Smooth muscle cell of the brain vasculature (primary cell): Measurements from ENCODE around the gene GATD1.

Experiments used
- DNase-seq: peaks from one replicate; pipeline ENCODE4 v3.0.0-alpha.2; 2012; ENCODE audit warnings: low read depth, low spot score

The GATD1 gene

DNA sequence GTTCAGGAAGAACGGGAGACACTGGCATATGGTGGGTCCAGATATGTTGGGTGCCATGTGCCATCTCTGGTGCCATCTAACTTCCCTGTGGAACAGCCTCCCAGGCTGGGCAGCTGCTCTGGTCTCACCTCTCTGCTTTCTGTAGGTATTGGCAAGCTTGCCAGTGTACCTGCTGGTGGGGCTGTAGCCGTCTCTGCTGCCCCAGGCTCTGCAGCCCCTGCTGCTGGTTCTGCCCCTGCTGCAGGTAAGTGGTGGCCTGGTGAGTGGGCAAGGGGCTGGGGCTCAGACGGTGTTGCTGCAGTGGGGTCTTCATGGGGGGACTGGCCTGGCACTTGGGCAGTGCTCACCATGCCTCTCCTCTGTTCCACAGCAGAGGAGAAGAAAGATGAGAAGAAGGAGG is 35.1 kb upstream of the GATD1 start:
- DNase-seq, result no peak

DNA sequence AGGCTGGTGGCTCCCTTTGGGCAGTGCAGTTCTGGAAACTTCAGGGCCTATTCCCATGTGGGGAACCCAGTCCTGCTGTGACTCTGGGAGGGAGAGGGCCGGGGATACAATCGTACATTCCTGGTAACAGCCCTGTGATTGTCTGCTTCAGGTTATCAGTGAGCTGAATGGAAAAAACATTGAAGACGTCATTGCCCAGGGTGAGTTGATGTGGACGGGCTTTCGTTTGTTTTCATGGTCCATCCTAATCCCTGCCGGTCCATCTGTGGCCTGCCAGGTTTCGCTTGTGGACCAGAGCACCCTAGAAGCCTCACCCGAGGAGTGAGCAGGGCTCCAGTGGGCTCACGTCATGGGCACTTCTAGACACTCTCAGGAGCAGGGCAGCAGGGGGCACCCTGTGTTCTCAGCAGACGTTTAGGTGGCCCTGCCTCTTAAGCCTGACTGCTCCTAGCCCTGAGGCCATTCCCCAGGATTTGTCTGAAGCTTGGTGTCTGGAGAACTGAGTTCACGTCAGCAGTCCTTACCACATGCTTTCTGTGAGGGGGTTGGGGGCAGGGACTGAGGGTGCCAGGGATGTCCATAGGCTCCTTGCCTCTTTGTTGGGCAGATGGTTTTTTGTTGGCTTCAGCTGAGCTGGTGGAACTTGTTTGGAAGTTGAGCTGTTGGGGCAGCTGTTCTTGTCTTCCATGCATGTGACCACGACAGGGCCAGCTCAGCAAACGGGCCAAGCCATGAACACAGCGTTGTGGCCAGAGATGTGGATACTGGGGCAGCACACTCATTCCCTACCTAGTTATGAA is 34.4 kb upstream of the GATD1 start:
- DNase-seq, result no peak

DNA sequence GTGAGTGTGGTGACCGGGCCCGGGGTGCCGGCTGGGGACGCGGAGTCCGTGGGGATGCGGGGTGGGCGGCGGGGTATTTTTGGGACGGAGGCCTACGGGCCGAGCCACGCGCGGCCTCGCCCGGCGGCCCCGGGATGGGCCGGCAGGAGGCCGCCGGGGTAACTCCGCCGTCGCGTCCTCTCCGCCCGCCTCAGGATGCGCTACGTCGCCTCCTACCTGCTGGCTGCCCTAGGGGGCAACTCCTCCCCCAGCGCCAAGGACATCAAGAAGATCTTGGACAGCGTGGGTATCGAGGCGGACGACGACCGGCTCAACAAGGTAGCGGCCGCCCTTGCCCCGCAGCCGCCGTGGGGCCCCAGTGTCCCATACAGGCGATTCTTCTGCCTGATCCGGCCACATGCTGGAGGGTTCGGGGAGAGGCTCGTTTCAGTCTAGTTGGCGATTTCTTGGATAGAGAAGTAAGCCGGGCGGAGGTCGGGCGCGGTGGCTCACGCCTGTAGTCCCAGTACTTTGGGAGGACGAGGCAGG is 32.8 kb upstream of the GATD1 start:
- no peak for DNase-seq

DNA sequence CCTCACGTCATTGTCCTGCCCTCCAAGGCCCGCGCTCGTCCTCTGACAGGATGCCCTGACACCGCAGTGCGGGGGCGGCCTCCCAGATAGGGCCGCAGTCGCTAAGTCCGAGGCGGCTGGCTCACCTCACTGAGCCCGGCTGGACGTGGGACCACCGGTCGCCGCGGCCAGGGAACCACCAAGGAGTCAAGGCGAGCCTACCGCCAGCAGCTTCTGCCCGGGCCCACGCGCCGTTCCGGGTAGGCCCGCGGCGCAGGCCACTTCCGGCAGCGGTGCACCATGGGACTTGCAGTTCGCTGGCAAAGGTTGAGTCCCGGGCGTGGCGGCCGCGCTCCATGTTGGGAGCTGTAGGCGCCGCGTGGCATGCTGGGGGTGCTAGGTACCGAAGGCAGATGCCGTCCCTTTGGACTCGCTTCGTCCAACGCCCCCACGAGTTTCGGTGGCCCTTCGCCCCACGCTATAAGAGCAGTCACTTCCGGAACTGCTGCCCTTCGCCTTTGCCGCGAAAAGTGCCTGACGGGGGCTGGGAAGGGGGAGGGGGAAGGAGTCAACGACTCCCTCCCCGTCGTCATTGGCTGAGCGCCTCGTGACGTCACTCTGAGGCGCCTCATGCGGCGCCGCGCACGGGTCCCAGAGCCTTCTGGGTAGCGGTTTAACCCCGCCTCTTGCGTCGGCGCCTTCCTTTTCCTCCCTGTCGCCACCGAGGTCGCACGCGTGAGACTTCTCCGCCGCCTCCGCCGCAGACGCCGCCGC is 32.2 kb upstream of the GATD1 start, which contains the start of gene RPLP2:
TSS of gene RPLP2 (plus strand) at position 681 of the 753 bp plus-strand sequence. CDS start 268 bp downstream, outside the sequence.
- peak; percentile 94 for DNase-seq

DNA sequence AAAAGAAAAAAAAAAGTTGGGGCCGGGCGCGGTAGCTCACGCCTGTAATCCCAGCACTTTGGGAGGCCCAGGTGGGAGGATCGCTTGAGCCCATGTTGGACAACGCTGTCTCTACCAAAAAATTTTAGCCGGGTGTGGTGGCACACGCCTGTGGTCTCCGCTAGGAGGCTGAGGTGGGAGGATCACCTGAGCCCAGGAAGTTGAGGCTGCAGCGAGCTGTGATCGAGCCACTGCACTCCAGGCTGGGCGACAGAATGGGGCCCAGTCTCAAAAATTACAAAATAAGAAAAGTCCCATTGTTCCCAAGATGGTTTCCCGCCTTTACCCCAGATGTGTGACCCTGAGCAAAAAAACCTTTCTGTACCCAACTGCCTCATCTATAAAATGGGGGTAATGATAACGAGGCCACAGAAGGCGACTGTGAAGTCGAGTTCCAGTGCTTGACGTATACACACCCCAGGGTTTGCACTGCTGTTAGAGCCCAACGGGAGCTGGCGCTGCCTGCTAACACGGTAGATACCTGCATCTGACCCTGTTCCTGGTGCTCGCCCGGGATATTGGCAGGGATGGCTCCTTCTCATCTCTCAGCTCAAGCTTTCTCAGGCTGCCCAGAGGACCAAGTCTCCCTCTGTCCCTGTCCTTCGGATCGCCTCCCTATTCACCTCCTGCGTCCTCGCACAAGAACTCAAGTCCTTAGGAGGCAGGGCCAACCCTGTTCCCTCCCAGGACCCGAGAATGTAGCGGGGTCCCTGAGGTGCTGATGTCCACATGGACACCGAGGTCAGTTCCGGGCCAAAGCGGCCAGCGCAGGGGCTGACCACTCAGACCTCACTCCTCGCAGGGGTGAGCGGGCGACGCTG is 31.4 kb upstream of the GATD1 start:
- DNase-seq, result no peak

DNA sequence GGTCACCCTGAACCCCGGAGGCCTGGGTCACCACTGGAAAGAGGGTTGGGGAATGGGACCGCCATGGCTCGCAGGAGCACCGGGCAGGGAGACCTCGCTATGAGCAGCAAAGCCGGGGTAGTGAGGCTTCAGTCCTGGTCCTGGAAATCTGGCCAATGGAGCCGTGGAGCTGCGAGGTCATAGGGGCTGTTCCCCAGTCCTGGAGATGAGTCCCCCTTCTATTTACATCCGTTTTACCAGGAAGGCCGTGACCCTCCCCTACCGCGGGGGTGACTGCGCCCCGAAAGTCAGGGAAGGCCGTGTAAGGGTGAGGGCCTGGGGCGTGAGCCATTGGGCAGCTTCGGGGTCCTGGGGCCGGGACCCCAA is 27.3 kb upstream of the GATD1 start:
- DNase-seq, result no peak

DNA sequence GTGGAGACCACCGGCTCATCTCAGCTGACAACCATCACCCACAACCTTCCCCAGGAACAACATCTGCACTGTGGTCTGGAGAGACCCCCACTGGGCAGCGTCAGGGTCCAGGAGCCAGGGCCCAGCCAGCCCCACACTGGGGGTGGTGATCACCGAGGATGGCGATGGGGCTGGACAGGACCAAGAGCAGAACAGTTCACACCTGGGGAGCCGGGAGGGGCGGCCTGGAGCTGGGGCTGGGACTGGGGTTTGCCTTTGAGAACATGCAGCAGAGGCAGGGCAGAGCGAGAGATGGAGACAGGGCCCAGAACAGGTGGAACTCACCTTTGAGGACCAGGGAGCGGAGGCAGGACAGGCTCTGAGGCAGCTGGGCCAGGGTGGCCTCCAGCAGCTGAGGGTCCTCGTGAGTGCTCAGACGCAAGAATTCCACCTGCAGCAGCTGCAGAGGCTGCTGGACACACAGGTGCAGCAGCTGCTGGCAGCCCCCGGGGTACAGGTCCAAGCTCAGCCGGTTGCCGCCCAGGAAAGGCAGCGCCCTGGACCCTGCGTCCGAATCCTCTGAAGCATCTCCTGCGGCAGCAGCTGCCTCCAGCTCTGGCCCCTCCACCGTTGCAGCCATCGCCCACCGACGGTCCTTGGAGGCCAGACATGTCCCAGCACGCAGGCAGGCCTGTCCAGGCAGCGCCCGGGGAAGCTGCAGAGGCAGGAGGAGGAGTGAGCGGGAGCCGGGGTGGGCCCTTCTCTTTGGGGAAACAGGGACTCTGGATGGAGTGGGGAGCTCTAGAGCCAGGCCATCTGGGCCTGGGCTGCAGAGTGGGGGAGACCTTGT is 26.7 kb upstream of the GATD1 start:
- DNase-seq, result no peak

DNA sequence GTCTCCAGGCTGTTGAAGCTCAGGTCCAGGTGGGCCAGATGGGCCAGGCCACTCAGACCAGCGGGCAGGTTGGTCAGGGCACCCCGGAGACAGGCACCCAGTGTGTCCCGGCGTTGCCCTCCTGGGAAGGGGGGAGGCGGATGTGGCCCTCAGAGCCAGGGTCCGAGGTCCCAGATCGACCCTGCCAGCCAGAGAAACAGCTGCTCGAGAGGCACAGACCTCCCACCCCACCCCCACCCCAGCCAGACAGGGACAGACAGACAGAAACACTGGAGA is 26.1 kb upstream of the GATD1 start:
- DNase-seq, result no peak

DNA sequence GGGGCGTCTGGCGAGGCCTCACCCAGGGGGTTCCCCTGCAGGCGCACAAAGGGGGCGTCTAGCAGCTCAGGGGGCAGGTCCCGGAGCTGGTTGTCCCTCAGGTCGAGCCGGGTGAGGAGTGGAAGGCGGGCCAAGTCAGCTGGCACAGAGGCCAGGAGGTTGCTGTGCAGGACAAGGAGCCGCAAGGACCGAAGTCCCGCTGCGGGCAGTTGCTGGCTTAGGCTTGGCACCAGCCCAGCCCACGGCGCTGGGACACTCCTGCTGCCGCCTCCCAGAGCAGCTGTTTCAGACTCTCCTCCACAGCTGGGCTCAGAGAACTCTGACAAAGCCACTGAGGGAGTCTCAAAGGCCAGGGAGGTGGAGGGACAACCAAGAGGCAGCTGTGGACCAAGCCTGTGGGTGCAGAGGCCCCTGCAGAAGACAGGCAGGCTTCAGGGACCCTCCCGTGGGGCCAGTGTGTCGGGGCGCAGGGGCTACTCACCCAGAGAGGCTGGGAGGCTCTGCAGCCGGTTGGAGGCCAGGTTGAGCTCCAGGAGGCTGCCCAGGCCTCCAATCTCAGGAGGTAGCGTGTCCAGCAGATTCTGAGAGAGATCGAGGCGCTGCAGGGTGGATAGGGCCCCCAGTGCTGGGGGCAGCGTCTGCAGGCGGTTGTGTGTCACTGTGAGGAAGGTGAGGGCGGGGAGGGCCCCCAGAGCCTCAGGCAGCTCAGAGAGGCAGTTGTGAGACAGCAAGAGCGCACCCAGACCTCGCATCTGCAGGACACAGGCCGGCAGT is 25.6 kb upstream of the GATD1 start:
- no peak for DNase-seq

DNA sequence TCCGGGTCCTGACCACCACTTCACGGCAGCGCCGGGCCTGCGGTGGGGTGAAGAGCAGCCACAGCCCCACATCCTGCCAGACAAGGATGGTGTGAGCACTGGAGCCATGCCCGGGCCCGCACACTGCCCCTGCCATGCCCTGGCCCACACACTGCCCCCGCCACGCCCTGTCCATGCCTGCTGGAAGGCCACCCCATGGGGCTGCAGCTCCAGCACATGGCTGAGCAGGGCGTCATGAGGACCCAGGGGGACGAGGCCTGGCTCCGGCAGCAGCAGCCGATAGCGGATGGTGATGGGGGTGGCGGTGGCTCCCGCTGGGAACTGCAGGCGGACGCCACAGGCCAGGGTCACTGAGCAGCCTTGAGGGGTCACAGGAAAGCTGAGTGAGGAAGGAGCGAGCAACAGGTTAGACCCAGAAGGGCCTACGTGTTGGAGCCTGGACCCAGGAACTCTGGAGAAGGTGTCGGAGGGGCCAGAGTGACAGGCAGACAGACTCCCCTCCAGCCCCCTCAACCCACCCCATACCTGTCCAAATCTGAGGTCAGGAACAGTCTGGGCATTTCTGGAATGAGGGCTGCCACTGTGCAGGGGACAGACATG is 24.8 kb upstream of the GATD1 start:
- no peak for DNase-seq

DNA sequence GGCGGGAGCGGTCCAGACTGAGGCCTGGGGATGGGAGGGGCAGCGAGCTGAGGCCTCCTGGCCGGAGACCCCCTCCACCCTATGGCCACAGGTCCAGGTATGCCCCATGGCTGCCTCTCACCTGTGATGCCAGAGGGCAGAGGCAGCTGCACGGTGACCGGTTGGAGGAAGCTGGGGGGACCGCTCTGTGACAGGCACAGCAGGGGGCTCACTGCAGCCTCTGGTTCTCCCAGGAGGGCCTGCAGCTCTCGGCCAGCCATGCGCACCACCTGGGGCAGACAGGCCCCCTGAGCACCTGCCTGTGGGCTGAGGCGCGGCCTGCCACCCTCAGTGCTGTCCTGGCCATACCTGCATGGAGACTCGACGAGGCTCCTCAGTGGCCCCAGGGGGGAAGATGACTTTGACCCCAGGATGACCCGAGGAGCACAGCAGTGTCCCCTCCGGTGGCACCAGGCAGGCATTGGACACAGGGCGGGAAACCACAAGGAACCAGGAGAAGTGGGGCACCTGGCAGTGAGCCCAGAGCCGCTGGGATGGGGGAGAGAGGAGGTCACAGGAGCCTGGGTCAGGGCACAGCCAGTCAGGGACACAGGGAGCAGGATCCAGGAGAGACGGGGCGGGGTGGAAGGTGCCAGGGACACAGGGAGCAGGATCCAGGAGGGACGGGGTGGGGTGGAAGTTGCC is 24.0 kb upstream of the GATD1 start:
- DNase-seq, result no peak

DNA sequence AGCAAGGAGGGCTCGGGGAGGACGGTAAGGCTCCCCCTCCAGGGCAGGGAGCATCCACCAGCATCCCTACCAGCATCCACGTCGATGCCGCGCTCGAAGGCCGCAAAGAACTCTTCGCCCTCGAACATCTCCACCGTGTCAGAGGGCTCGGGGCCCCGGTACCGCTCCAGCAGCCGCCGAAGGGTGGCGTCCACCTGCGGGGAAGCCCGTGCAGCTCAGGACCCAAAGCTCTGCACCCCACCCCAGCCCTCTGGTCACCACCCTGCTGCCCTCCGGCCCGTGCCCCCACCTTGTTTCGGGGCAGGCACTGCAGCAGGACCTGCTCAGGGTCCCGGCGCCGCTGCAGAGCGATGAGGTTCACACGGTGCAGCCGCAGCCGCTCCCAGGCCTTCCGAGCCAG is 23.2 kb upstream of the GATD1 start:
- no peak for DNase-seq

DNA sequence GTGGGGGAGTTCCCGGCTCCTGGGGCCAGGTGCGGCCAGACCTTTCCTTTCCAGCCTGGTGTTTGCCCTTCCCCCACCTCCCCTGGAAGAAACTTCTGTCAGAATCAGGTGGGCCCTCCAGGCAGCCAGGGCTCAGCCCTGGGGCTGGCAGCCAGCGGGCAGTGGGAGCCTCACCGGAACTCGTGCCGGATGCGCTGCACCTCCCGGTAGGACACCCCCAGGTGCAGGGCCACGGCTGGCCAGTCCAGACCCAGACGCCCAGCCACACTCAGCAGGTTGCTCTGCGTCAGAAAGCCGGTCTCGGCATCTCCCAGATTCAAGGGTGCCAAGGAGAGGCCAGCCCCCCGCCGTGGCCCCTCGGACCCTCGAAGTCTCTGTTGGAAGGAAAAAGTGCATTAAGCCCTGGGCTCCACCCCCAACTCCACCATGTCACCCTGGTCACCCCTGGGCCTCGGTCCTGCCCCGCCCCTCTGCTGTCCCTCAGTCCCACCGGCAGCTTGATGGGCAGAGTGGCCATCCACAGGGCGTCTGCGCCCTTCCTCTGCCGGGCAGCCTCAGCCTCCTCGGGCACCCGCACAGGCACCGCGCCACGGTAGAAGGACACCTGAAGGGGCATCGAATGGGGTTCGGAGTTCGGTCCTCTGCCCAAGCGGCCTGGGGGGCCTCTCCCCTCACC is 22.5 kb upstream of the GATD1 start:
- no peak for DNase-seq

DNA sequence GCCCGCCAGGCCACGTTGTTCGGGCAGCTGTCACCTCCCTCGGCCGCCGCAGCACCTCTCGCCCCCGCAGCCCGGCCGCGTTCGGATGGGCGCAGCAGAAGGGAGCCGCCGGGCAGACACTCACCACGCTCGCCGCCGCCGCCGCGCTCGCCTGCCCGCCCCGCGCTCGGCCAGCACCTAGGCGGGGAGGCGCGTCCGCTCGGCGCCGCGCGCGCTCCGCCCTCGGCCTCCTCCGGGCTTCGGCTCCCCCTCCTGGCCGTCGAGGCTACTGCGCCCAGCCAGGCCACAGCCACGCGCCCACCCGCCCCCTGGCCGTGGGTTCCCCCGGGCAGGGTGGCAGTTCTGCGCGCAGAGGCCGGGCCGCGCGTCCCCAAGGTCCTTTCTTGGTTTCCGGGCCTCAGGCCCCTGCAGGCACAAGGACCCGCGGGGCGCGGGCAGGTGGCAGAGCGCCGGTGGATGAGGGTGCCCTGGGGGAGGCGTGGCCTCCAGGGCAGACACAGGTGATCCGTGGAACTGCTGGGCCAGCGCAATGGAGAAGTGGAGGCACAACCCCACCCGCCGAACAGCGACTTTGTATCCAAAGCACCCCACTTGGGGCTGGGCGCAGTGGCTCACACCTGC is 20.9 kb upstream of the GATD1 start, which contains the start of gene SLC25A22:
TSS of gene SLC25A22 (minus strand) at position 189 of the 621 bp plus-strand sequence. CDS start 3,275 bp downstream, outside the sequence.
- peak; percentile 31 for DNase-seq

DNA sequence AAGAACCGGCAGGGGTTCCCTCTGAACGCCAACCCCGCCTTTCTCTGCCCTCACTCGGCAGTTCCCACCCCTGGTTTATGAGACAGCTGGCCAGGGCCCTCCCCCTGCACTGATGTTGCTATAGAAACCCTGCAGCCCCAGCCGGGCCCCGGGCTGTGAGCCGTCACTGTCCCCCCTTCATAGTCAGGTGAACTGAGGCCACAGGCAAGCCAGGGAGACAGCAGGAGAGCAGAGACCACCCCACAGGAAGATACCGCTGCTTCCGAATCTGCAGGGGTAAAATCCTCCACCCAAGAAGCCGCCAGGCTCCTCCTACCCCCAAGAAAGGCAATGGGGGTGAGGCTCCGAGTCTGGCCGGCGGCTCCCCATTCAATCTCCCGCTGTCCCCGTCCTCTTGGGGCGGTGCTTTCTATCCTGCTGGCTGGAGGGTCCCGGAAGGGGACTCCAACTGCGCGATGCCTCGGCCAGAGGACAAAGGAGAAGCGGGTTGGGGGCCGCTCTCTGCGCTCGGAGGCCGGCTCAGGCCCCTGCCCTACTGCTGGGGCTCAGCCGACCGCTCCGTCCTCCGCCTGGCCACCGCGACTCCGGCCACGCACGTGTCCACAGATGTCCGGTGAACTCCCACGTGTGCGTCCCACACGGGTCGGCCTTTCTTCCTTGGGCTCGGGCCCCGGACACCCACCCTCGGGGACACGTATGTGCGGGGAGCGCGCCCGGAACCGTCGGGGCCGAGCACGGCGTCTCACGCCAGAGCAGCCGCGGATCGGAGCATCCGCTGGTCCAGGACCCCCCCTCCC is 20.2 kb upstream of the GATD1 start:
- DNase-seq, result peak; percentile 71

DNA sequence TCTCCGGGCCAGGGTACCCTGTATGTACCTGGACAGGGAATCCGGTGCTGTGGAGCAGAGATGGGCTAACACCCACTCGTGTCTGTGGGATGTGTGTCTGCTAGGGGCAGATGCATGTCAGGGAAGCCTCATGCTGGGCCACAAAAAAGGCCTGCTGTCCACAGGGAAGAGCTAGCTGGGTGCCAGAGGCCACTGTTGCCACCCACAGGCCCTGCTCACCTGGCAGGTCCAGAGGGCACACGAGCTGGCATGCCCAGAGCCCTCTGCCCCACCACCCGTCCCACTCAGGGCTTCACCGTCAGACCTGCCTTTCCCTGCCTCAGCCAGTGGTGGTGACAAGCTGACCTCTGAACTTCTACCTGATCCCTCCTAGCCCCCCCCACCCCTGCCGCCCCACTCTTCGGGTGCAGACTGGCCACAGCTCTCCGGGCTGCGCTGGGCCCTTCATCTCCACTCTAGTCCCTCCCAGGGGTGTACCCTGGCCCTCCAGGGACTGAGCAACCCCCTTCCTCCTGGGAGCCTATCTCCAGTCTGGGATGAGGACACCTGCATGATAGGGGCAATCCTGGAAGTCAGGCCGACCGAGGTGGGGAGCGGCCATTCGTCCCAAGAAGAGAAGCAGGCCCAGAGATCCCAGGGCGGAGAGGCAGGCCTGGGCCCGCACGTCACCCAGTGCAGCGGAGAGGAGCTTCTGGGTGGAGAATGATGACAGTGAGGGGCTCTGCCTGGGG is 19.4 kb upstream of the GATD1 start:
- DNase-seq, result no peak
